NCI-H128 (cell line): ENCODE data around the gene NFKB2.
A peak's percentile ranks its signal among the peaks of the same experiment; 100 is the strongest.

ENCODE experiments used
- DNase-seq: peaks from one replicate; lab custom pipeline; 2025; ENCODE audit not compliant: unreplicated experiment; lab: John Stamatoyannopoulos, UW

The NFKB2 gene

DNA sequence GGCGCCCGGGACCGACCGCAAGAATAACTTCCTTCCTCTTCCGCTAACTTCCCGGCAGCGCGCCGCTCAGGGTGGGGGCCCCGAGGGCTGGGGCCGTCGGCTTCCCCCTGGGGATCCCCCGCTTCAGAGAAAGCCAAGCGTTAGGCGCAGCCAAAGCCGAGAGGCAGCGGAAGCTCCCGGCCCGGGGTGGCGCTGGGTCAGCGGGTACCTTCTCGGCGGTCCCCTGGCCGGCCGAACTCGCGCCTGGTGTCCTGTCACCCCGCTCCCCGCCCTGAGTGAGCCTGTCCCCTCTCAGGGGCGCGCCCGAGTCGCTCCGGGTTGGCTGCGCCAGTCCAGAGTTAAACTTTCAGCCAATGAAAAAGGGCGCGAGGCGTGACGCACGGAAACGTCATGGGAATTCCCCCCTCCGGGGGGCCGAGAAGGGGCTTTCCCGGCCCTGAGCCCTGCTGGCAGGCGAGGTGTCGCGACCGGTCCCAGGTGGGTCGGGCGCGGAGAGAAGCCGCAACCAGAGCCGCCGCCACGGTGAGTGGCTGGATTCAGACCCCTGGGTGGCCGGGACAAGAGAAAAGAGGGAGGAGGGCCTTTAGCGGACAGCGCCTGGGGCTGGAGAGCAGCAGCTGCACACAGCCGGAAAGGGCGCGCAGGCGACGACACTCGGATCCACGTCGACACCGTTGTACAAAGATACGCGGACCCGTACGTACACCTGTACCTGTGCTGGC lies 1.3 kb upstream of the NFKB2 start:
- DNase-seq: no peak

DNA sequence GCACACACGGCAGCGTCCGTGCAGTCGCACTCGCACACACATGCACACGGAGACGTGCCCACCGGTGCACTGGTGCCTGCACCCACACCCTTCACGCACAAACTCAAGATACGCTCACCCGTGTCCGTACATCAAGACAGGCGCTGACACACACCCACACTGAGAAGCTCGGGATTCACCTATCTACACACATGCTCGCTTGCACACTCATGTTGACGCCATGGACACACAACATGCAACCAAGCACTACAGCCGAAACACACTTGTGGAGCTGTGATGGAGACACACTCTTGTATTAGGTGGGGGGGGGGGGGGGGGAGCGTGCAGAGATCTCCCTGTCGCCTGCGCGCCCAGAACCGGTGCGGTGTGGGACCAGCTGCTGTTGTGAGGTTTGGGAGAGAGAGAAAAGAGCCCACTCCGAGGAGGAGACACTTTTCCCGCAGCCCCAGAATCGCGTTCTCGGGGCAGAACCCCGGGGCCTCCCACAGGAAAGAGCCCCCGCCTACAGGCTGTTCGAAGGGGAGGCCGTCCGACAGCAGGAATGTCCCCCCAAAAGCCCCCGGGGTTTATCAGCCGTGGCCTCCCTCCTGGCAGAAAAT lies 605 bp upstream of the NFKB2 start:
- no peak for DNase-seq

DNA sequence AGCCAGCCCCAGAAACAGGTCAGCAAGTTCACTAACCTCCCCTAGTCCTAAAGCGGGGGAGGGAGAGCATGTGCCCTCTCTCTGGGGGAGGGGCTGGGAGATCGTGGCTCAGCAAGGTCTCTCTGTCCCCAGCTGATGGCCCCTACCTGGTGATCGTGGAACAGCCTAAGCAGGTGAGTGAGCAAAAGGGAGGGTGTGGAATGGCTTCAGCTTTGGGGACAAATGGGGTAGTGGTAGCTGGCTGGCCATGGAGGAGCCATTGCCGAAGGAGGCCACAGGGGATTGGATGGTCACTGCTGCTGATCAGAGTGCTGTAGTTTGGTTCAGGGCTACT lies 779 bp downstream of the NFKB2 start:
- no peak for DNase-seq

DNA sequence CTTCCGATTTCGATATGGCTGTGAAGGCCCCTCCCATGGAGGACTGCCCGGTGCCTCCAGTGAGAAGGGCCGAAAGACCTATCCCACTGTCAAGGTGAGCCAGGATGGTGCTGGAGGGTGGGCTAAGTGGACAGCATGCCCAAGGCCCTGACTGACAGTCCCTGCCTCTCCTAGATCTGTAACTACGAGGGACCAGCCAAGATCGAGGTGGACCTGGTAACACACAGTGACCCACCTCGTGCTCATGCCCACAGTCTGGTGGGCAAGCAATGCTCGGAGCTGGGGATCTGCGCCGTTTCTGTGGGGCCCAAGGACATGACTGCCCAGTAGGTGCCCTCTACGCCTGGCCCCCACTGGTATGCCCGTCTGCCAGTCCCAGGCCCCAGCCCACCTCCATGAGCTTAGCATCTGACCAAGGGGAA lies 1.2 kb downstream of the NFKB2 start:
- no peak for DNase-seq

DNA sequence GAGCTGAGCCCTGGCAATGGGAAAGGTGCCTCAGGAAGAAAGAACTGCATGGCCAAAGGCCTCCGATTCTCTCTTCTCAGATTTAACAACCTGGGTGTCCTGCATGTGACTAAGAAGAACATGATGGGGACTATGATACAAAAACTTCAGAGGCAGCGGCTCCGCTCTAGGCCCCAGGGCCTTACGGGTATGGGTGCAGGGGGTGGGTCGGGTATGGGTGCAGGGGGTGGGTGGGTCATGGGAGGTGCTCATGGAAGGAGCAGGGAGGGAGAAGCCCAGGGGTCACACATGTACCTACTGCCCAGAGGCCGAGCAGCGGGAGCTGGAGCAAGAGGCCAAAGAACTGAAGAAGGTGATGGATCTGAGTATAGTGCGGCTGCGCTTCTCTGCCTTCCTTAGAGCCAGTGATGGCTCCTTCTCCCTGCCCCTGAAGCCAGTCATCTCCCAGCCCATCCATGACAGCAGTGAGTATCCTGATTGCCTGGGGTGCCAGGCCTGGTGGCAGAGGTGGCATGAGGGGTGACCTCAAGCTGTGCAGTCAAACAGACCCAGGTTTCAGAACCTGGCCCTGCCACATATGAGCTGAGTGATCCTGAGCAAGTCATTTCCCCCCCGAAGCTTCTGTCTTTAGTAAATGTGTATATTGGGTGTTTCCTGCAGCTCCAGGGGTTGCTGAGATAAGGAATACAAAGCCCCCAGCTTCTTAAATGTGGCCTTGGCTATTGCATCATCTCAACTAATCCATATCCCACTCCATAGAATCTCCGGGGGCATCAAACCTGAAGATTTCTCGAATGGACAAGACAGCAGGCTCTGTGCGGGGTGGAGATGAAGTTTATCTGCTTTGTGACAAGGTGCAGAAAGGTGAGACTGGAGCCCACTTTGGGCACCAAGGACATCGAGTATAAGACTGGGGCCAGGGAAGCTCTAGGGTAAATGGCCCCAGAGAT lies 2.0 kb downstream of the NFKB2 start:
- DNase-seq: no peak

DNA sequence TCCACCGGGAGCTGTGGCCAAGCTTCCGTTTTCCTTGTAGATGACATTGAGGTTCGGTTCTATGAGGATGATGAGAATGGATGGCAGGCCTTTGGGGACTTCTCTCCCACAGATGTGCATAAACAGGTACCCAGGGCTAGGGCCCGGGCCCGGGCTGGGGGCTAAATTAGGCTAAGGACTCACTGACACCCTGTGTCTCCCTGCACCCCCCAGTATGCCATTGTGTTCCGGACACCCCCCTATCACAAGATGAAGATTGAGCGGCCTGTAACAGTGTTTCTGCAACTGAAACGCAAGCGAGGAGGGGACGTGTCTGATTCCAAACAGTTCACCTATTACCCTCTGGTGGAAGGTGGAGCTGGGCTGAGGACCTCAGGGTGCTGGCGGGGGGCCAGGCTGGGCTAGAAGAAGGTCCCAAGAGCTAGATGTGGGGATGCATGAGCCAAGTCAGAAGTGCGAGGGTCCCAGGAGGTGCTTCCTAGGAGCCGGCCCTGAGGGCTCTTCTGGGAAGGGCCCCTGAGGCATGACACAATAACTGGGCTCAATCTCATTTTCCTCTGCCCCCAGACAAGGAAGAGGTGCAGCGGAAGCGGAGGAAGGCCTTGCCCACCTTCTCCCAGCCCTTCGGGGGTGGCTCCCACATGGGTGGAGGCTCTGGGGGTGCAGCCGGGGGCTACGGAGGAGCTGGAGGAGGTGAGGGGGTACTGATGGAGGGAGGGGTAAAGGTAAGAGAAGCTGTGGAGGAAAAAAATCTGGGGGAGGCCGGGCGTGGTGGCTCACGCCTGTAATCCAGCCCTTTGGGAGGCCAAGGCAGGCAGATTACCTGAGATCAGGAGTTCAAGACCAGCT lies 2.9 kb downstream of the NFKB2 start:
- no peak for DNase-seq

DNA sequence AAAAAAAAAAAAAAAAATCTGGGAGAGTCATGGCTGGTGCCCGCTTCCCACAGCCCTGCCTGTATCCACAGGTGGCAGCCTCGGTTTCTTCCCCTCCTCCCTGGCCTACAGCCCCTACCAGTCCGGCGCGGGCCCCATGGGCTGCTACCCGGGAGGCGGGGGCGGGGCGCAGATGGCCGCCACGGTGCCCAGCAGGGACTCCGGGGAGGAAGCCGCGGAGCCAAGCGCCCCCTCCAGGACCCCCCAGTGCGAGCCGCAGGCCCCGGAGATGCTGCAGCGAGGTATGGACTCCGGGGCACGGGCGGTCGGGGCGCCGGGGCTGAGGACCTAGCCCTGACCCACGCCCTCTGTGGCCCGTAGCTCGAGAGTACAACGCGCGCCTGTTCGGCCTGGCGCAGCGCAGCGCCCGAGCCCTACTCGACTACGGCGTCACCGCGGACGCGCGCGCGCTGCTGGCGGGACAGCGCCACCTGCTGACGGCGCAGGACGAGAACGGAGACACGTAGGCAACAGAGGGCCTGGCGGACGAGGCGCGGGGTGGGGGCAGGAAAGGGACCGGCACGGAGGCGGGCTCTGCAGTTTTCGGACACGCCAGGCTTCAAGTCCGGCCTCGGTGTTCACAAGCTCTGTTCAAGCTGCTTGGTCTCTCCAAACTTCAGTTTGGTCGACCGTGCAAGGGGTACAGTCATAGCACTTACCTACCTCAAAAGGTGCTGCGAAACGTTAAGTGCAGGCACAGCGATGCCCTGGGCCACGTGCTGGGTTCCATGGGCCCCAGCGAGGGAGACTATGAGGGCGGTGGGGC lies 3.9 kb downstream of the NFKB2 start:
- peak; percentile 36 for DNase-seq

DNA sequence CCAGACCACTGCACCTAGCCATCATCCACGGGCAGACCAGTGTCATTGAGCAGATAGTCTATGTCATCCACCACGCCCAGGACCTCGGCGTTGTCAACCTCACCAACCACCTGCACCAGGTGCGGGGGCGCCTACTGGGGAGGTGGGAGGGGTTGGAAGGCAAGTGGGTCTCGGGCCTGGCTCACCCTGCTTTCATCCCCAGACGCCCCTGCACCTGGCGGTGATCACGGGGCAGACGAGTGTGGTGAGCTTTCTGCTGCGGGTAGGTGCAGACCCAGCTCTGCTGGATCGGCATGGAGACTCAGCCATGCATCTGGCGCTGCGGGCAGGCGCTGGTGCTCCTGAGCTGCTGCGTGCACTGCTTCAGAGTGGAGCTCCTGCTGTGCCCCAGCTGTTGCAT lies 4.6 kb downstream of the NFKB2 start:
- DNase-seq: peak; percentile 19

DNA sequence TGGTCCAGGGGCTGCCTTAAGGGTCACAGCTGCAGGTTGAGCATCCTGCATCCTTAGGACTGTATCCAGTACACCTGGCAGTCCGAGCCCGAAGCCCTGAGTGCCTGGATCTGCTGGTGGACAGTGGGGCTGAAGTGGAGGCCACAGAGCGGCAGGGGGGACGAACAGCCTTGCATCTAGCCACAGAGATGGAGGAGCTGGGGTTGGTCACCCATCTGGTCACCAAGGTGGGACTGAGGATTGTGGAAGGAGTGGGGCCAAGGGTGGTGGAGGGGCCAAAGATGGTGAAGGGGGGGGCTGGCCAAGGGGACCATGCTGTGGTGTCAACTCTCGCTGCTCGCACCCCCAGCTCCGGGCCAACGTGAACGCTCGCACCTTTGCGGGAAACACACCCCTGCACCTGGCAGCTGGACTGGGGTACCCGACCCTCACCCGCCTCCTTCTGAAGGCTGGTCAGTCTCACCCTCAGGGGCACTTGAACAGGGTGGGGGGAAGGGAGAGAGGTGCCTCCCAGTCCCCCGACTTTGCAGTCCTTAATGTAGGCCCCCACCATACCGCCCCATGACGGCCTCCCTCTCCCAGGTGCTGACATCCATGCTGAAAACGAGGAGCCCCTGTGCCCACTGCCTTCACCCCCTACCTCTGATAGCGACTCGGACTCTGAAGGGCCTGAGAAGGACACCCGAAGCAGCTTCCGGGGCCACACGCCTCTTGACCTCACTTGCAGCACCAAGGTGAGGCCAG lies 5.3 kb downstream of the NFKB2 start:
- no peak for DNase-seq

DNA sequence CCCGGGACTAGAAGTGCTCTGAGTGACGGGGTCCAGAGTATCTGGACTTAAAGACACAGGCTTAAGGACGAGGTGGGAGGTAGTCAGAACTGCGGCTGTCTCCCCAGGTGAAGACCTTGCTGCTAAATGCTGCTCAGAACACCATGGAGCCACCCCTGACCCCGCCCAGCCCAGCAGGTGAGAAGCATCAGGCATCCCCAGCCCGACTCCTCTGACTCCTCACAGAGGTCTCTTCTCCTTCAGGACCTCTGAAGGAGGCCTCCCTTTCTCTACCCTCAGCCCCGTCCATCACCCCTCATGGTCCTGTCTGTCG lies 5.8 kb downstream of the NFKB2 start:
- no peak for DNase-seq

DNA sequence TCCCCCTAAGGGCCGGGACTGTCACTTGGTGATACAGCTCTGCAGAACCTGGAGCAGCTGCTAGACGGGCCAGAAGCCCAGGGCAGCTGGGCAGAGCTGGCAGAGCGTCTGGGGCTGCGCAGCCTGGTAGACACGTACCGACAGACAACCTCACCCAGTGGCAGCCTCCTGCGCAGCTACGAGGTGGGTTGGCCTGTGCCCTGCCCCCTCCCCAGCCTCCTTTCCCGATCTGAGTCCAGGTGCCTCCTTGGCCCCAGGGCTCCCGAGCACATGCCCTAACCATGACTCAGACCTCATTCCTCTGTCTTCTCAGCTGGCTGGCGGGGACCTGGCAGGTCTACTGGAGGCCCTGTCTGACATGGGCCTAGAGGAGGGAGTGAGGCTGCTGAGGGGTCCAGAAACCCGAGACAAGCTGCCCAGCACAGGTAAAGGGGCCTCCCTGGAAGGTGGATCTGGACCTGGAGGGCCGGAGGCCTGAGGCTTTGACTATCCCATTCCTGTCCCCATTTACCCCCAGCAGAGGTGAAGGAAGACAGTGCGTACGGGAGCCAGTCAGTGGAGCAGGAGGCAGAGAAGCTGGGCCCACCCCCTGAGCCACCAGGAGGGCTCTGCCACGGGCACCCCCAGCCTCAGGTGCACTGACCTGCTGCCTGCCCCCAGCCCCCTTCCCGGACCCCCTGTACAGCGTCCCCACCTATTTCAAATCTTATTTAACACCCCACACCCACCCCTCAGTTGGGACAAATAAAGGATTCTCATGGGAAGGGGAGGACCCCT lies 6.4 kb downstream of the NFKB2 start:
- DNase-seq: no peak

DNA sequence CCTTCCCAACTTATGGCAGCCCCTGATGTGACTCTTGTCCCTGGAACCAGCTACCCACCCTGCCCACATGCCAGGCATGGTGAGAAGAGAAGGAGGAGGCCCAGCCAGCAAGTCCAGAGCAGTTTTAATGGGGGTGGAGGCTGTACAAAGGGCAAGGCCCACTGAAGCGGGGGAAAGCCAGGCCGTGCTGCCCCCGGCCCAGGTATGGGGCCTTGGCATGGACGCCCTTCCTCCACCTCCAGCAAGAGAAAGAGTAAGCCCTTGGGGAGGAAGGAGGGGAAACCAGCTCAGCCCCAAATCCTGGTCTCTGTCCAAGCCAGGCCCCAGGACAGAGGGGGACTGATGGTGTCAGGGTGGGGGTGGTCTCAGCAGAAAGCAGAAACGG lies 7.0 kb downstream of the NFKB2 start:
- no peak for DNase-seq

DNA sequence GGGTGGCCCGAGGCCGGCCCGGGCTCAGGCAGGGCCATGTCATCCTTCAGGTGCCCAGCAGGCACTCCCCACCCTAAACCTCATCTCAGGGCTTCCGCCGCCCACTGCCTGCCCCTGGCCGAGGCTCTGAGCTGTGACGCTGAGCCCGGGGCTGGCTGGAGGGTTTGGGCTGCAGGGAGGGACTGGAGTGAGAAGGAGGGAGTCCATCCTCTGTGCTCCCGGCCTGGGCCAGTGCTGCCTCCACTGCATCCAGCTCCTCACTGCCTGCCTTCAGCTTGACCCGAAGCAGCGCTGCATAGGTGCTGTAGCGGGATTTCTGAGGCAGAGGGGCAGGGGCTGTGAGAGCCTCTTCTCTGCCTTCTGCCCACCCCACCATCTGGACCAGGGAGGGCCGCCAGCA lies 7.6 kb downstream of the NFKB2 start:
- DNase-seq: no peak

DNA sequence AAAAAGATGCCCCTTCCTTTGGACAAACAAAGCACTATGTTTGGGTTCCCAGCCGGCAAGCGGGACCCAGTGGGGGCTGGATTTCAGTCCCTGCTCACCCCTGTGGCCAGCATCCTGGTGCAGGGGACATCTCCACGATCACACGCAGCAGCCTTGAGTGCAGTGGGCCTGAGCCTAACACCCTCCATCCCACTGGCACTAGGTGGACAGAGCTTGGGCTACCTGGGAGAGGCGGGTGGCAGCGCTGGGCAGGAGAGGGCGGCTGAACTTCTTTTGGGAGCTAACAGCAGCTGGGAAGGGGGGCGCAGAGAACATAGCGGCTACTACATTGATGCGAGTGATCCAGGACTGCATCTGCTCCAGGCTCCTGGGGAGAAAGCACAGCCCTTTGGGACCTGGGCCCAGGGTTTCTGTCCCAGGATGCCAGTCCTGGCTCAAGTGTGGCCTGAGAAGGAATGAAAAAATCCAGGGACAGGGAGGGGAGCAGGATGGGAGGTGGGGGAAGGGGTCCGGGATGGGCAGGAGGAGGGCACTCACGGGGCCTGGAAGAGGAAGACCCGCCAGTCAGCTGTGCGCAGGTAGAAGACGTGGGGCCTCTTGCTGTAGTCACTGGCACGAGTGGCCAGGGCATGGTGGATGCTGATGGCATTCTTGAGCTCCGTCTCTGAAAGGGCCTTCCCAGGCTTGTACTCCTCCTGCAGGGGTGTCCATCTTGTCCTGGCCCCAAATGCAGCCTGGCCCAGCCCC lies 9.0 kb downstream of the NFKB2 start:
- DNase-seq: no peak

DNA sequence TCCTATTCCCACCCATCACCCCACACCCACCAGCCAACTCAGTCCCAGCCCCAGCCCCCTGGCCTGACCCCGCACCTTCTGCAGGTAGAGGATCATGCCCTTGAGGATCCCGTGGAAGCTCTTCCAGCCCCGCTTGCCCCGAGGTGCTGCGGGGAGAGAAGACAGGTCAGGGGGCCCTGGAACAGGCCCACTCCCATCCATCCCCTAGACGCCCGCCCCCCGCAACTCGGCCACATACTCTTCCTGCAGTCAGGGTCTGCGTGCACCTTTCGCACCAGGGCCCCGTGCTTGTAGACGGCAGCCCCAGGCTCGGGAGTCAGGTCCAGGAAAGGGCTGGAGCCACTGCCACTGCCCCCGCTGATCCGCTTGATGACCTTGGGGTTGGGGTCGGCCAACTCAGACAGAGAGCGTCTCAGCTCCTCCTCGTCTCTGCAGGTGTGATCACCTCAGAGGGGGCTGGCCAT lies 9.6 kb downstream of the NFKB2 start:
- no peak for DNase-seq

DNA sequence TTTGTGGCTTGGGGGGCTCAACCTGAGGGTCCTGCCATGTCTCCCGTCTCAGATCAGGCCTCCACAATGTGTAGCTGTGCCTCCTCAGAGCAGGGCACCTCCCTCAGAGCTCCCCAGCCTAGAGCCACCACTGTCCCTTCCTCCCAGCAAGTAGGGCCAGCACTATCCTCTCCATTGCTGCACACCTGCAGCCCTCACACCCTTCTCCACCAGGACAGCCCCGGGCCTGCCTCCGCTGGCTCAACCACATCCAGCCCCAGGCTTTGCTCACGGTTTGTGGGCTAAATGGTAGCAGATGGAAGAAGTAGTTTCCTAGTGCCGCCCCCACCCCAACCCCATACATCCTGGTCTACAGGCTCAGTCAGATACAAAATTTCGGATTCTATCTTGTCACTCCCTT lies 10.1 kb downstream of the NFKB2 start:
- no peak for DNase-seq

DNA sequence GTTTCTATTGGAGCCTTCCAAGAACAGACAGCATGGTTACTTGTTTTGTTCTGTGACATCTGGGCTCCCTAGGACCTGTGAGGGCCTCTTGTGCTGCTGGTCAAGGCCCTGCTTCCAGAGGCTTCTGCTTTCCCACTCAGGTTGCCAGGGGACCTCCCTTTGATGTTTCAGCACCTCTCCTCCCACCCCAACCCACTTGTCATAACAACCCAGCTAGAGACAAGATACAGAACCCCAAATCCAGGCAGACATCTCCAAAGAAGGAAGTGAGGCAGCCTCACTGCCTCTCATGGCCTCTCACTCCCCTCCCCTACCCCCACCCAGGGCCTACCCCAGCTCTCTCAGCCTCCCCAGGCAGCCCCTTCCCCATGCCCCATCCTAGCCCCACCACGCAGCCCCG lies 11.3 kb downstream of the NFKB2 start:
- no peak for DNase-seq

DNA sequence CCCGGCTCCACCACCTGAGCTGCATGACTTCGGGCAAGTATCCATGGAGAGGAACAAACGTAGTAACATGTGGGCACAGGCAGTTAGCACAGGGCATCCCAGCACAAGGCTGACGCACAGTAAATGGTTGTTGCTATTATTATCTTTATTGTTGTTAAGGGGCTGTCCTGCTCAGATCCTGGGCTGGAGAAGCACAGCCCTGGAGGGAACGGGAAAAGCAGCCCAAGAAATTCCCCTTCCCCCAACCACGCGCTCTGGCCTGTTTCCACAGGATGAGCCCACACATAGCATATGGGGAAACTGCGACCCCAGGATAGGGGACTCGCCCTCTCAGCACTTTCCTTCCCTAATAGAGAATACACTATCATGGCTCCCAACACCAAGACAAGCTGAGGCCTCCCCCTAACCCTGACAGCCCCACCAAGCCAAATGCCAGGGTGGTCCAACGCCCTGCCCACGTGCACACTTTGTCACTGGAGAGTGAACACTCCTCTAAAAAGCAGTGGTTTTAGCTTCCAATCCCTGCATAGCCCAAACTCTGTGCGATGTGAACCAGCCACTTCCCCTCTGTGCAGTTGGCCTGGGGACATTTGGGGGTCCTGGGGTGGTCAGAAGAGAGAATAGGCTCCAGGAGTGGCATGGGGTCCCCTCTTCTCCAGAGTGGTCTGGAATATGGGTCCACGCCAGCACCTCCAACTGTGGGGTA lies 12.1 kb downstream of the NFKB2 start:
- DNase-seq: no peak
